Breast epithelium (tissue), 3 donors: Measurements from ENCODE around the gene GLT8D2.

ENCODE experiments used
- POLR2A ChIP-seq: fragments of 450-650 bp; IDR thresholded peaks from one replicate; pipeline ENCODE4 v1.6.1; 2016; ENCODE audit warnings: antibody characterized with exemption, mild to moderate bottlenecking, moderate library complexity
- POLR2AphosphoS5 ChIP-seq, 3 donors: sonication (generic); formaldehyde crosslinking; IDR thresholded peaks; one replicate each; pipeline ENCODE4 v1.6.1; 2017; ENCODE audit warnings: antibody characterized with exemption in 3 of 3
- TF ChIP-seq, protein P1 (sequence below), 3 donors: fragments of 450-650 bp; IDR thresholded peaks; one replicate each; pipeline ENCODE4 v1.5.1; 2016 to 2017; ENCODE audit warnings: antibody characterized with exemption in 3 of 3, mild to moderate bottlenecking in 3 of 3, moderate library complexity in 3 of 3

DNA sequence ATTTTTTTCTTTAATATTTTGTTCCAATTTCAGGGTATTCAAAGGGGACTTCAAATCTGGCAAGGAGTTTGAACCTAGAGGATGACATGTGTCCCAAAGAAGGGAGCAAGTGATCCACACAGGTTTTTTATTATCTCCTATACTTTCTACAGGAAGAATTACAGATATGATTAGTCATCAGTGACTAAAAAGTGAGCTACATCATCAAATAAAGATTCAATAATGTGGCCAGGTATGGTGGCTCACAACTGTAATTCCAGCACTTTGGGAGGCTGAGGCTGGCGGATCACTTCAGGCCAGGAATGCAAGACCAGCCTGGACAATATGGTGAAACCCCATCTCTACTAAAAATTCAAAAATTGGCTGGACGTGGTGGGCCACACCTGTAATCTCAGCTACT is 24.2 kb downstream of the GLT8D2 start:
- TF ChIP-seq, protein P1, sequence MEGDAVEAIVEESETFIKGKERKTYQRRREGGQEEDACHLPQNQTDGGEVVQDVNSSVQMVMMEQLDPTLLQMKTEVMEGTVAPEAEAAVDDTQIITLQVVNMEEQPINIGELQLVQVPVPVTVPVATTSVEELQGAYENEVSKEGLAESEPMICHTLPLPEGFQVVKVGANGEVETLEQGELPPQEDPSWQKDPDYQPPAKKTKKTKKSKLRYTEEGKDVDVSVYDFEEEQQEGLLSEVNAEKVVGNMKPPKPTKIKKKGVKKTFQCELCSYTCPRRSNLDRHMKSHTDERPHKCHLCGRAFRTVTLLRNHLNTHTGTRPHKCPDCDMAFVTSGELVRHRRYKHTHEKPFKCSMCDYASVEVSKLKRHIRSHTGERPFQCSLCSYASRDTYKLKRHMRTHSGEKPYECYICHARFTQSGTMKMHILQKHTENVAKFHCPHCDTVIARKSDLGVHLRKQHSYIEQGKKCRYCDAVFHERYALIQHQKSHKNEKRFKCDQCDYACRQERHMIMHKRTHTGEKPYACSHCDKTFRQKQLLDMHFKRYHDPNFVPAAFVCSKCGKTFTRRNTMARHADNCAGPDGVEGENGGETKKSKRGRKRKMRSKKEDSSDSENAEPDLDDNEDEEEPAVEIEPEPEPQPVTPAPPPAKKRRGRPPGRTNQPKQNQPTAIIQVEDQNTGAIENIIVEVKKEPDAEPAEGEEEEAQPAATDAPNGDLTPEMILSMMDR (IDR thresholded peaks at IDR 0.05), result no peak
- no peak for TF ChIP-seq POLR2A
- no peak for TF ChIP-seq POLR2AphosphoS5 (IDR thresholded peaks at IDR 0.05)
